GM12875 (cell line): ENCODE measurements around the gene CTNNA3.

Experiments used
- H3K4me3 ChIP-seq: one replicate; pipeline ENCODE4 v1.5.1; 2011; ENCODE audit warnings: low read depth, low read length, control low read depth
- CTCF ChIP-seq: IDR thresholded peaks from 2 replicates; pipeline ENCODE4 v1.5.1; 2011; ENCODE audit warnings: low read depth, mild to moderate bottlenecking, control low read depth, inconsistent platforms, low read length, moderate library complexity, borderline replicate concordance; ENCODE audit not compliant: insufficient read depth

Gene CTNNA3

GRCh38 chr10:66892871-66893270 is 803.1 kb downstream of the CTNNA3 start:
- no peak for TF ChIP-seq CTCF

GRCh38 chr10:66888237-66888636 is 807.8 kb downstream of the CTNNA3 start:
- no peak overlapping the region for H3K4me3 ChIP-seq
- TF ChIP-seq CTCF, result no peak

More at GRCh38 chr10:66892871-66893270, 803.1 kb downstream of the CTNNA3 start:
- no peak overlapping the region for H3K4me3 ChIP-seq

GRCh38 chr10:66886848-66887247 is 809.1 kb downstream of the CTNNA3 start:
- TF ChIP-seq CTCF, result no peak

GRCh38 chr10:66882271-66882670 is 813.7 kb downstream of the CTNNA3 start:
- no peak for TF ChIP-seq CTCF

More at GRCh38 chr10:66886848-66887247, 809.1 kb downstream of the CTNNA3 start:
- H3K4me3 ChIP-seq, result no peak overlapping the region

GRCh38 chr10:66881814-66882213 is 814.2 kb downstream of the CTNNA3 start:
- no peak overlapping the region for H3K4me3 ChIP-seq
- TF ChIP-seq CTCF, result no peak

More at GRCh38 chr10:66882271-66882670, 813.7 kb downstream of the CTNNA3 start:
- no peak overlapping the region for H3K4me3 ChIP-seq

- no peak for TF ChIP-seq CTCF
- no peak overlapping the region for H3K4me3 ChIP-seq
Measured at GRCh38 chr10:66880826-66881225, 815.2 kb downstream of the CTNNA3 start.

- no peak for TF ChIP-seq CTCF
- H3K4me3 ChIP-seq, result no peak overlapping the region
Measured at GRCh38 chr10:66880292-66880691, 815.7 kb downstream of the CTNNA3 start.
